ENCODE measurements around the gene SLC2A4RG.

DNA sequence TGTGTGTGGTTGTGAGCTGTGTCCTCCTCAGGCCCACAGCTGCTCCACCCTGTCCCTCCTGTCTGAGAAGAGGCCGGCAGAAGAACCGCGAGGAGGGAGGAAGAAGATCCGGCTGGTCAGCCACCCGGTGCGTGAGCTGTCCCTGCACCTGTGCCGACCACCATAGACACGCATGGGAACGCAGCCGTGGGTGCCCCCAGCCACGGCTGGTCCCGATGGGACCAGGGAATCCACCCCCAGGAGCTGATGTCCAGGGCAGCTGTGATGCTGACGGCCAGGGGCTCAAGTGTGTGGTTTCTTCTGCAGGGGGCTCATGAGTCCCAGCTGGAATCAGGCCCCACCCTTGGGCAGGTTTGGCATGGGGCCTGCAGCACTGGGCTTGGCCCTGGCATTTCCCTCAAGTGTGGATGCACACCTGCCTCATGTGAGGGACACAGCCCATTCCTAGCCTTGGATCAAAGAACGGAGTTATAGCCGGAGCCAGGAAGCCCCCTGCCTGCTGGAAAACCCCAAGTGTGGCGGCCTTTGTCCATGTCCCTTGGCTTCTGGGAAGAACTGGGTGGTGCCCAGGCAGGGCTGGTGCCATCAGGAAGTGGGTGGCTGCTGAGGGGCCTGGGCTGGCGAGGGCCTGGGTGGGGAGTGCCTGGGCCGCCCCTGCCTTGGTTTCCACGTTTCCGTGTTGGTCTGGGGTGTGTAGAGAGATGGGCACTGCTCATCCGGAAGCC is 47.7 kb upstream of the SLC2A4RG start:
- TF ChIP-seq GATA3 (IDR thresholded peaks at IDR 0.05; ENCODE audit: low read depth, low read length) (no peak), GATA2 (IDR thresholded peaks at IDR 0.05; ENCODE audit: low read depth, low read length) (no peak)
